ENCODE measurements around the gene RXRG.

DNA sequence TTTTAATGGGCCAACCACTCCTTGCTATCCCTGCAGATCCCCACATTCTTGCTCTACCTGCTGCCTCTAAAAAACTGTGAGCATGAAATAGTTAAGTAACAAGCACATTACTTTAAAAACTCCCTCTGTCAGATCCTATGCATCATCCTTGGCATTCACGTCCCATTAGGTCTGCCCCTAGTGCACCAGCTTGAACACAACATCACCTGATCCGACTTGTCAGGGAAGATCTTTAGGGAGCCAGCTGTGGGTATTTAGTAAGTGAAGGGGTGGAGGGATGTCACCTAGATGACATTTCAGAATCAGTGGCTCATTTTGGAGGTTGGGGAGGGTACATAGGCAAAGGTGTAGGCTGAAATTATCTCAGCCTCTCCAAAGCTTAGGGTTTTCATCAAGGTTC is 33.5 kb downstream of the RXRG start:
- TF ChIP-seq, protein P1, sequence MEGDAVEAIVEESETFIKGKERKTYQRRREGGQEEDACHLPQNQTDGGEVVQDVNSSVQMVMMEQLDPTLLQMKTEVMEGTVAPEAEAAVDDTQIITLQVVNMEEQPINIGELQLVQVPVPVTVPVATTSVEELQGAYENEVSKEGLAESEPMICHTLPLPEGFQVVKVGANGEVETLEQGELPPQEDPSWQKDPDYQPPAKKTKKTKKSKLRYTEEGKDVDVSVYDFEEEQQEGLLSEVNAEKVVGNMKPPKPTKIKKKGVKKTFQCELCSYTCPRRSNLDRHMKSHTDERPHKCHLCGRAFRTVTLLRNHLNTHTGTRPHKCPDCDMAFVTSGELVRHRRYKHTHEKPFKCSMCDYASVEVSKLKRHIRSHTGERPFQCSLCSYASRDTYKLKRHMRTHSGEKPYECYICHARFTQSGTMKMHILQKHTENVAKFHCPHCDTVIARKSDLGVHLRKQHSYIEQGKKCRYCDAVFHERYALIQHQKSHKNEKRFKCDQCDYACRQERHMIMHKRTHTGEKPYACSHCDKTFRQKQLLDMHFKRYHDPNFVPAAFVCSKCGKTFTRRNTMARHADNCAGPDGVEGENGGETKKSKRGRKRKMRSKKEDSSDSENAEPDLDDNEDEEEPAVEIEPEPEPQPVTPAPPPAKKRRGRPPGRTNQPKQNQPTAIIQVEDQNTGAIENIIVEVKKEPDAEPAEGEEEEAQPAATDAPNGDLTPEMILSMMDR (IDR thresholded peaks at IDR 0.05; ENCODE audit: poor library complexity, severe bottlenecking), result no peak
- TF ChIP-seq TAF1 (IDR thresholded peaks at IDR 0.05; ENCODE audit: low read depth), result no peak
- TF ChIP-seq EP300 (conservative IDR thresholded peaks at IDR 0.05; ENCODE audit: poor library complexity, severe bottlenecking), result no peak
- TF ChIP-seq MXI1 (conservative IDR thresholded peaks at IDR 0.05; ENCODE audit: poor library complexity, severe bottlenecking), result no peak
- no peak for TF ChIP-seq POLR2AphosphoS5 (IDR thresholded peaks at IDR 0.05)
- TF ChIP-seq EZH2 (IDR thresholded peaks at IDR 0.05; ENCODE audit: borderline replicate concordance, insufficient read depth, low read length, poor library complexity, severe bottlenecking), result no peak
- no peak for TF ChIP-seq SMC3 (conservative IDR thresholded peaks at IDR 0.05; ENCODE audit: poor library complexity)
- TF ChIP-seq, protein P2, sequence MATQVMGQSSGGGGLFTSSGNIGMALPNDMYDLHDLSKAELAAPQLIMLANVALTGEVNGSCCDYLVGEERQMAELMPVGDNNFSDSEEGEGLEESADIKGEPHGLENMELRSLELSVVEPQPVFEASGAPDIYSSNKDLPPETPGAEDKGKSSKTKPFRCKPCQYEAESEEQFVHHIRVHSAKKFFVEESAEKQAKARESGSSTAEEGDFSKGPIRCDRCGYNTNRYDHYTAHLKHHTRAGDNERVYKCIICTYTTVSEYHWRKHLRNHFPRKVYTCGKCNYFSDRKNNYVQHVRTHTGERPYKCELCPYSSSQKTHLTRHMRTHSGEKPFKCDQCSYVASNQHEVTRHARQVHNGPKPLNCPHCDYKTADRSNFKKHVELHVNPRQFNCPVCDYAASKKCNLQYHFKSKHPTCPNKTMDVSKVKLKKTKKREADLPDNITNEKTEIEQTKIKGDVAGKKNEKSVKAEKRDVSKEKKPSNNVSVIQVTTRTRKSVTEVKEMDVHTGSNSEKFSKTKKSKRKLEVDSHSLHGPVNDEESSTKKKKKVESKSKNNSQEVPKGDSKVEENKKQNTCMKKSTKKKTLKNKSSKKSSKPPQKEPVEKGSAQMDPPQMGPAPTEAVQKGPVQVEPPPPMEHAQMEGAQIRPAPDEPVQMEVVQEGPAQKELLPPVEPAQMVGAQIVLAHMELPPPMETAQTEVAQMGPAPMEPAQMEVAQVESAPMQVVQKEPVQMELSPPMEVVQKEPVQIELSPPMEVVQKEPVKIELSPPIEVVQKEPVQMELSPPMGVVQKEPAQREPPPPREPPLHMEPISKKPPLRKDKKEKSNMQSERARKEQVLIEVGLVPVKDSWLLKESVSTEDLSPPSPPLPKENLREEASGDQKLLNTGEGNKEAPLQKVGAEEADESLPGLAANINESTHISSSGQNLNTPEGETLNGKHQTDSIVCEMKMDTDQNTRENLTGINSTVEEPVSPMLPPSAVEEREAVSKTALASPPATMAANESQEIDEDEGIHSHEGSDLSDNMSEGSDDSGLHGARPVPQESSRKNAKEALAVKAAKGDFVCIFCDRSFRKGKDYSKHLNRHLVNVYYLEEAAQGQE (IDR thresholded peaks at IDR 0.05; ENCODE audit: borderline replicate concordance), result no peak
